RWPE2 (cell line): ENCODE results near the gene MDC1.

Source experiments
- ATAC-seq: fragments of 200-7000 bp; cut with Tn5 transposase; 3 replicates; pipeline ENCODE4 v1.9.1; 2021; ENCODE audit warnings: low read depth
- DNase-seq: peaks from one replicate; pipeline ENCODE4 v3.0.0-alpha.2; 2020; ENCODE audit warnings: low spot score
- H3K27ac ChIP-seq: fragments of 450-650 bp; 2 replicates; pipeline ENCODE4 v1.5.1; 2017; ENCODE audit warnings: mild to moderate bottlenecking; ENCODE audit not compliant: poor library complexity, severe bottlenecking
- H3K27me3 ChIP-seq: fragments of 250-450 bp; sonication (Bioruptor Pico); 2 replicates; pipeline ENCODE4 v1.5.1; 2021; ENCODE audit warnings: mild to moderate bottlenecking, moderate library complexity; ENCODE audit not compliant: insufficient read depth, poor library complexity, severe bottlenecking
- H3K36me3 ChIP-seq: fragments of 250-450 bp; sonication (Bioruptor Pico); 2 replicates; pipeline ENCODE4 v1.5.1; 2020; ENCODE audit warnings: low read depth, mild to moderate bottlenecking, moderate library complexity
- H3K4me1 ChIP-seq: fragments of 250-450 bp; sonication (Bioruptor Pico); 2 replicates; pipeline ENCODE4 v1.5.1; 2021; ENCODE audit warnings: mild to moderate bottlenecking, moderate library complexity; ENCODE audit not compliant: insufficient read depth, poor library complexity, severe bottlenecking
- H3K4me3 ChIP-seq: fragments of 250-450 bp; sonication (Bioruptor Pico); 2 replicates; pipeline ENCODE4 v1.5.1; 2021; ENCODE audit warnings: mild to moderate bottlenecking, moderate library complexity; ENCODE audit not compliant: severe bottlenecking
- H3K9me3 ChIP-seq: fragments of 250-450 bp; sonication (Bioruptor Pico); 2 replicates; pipeline ENCODE4 v1.5.1; 2021; ENCODE audit warnings: mild to moderate bottlenecking, moderate library complexity; ENCODE audit not compliant: severe bottlenecking
- CTCF ChIP-seq: fragments of 450-650 bp; IDR thresholded peaks from one replicate; pipeline ENCODE4 v1.5.1; 2017; ENCODE audit warnings: mild to moderate bottlenecking, moderate library complexity; ENCODE audit not compliant: poor library complexity, severe bottlenecking

Gene MDC1

GRCh38 chr6:30689022-30689865 is 27.8 kb downstream of the MDC1 start:
- no peak for DNase-seq
- Histone ChIP-seq H3K4me1 (peaks cover 7% of the 10 kb centered on the region), H3K9me3 (no peaks in the 10 kb centered on the region), H3K36me3 (peaks cover 13% of the 10 kb centered on the region), H3K4me3 (no peak overlapping the region), H3K27me3 (no peaks in the 10 kb centered on the region), H3K27ac (peak overlapping the region; percentile 95)
- no peak for TF ChIP-seq CTCF
- no peak for ATAC-seq

DNA sequence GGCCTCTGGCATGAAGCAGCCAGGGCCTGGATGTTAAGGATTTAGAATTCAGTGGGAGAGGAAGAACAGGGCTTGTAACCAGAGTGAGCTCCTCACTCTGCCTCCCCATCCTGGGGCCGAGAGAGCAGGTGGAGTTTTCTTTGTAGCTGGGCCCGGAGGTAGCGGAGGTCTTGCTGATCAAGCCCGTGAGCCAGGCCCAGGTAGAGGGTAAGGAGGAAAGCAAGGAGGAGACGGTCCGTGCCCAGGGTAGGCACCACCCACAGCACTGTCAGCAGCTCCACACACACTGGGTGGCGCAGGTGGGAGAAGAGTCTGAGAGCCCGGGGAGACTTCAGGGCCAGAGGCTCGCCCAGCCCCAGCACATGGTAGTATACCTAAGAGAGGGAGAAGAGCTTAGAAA is 28.5 kb downstream of the MDC1 start:
- DNase-seq (no peak), ATAC-seq (no peak)
- Histone ChIP-seq H3K4me3 (no peak overlapping the region), H3K27me3 (no peaks in the 10 kb centered on the region), H3K27ac (peak overlapping the region; percentile 95), H3K4me1 (peaks cover 7% of the 10 kb centered on the region), H3K9me3 (no peaks in the 10 kb centered on the region), H3K36me3 (peaks cover 17% of the 10 kb centered on the region)
- no peak for TF ChIP-seq CTCF

DNA sequence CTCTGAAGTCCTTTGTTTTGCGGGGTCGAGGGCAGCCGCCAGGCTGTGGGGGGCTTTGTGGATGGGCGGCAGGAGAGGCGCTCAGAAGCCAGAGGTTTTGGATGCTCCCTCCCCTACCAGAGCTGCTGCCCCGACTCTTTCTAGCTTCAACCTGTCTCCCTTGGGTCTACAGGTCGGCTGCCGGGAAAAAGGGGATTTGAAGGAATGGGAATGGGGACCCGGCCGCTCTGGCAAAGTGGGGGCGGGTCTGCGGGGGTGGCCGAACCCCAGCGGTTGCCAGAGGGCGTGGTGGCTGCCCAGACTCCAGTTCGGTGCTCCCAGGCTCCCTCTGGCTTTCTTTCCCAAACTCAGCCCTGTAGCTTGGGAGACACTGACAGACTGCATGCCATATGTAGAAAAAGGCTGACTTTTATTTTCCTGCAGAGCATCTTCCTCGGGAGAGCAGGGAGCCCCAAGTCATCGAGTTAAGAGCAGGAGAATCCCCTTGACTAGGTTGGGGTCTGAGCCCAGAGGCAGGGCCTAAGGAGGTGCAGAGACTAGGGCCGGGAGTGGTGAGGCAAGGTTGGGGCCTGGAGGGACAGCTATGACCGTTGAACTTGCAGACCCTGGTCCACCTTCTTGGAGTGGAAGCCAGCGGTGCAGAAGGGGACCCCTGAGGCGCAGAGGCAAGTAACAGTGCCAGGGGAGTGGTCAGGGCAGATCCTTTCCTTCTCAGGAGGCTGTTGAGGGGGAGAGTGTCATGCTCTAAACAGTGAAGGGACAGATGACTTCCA is 29.2 kb downstream of the MDC1 start:
- peak; percentile 22 for TF ChIP-seq CTCF
- ATAC-seq (no peak), DNase-seq (no peak)
- no peaks in the 10 kb centered on the region for H3K9me3 ChIP-seq
- H3K36me3 ChIP-seq, result peaks cover 24% of the 10 kb centered on the region
- H3K4me3 ChIP-seq, result peak overlapping the region; percentile 86
- peak overlapping the region; percentile 95 for H3K27ac ChIP-seq
- peaks cover 7% of the 10 kb centered on the region for H3K4me1 ChIP-seq
- H3K27me3 ChIP-seq, result no peaks in the 10 kb centered on the region

DNA sequence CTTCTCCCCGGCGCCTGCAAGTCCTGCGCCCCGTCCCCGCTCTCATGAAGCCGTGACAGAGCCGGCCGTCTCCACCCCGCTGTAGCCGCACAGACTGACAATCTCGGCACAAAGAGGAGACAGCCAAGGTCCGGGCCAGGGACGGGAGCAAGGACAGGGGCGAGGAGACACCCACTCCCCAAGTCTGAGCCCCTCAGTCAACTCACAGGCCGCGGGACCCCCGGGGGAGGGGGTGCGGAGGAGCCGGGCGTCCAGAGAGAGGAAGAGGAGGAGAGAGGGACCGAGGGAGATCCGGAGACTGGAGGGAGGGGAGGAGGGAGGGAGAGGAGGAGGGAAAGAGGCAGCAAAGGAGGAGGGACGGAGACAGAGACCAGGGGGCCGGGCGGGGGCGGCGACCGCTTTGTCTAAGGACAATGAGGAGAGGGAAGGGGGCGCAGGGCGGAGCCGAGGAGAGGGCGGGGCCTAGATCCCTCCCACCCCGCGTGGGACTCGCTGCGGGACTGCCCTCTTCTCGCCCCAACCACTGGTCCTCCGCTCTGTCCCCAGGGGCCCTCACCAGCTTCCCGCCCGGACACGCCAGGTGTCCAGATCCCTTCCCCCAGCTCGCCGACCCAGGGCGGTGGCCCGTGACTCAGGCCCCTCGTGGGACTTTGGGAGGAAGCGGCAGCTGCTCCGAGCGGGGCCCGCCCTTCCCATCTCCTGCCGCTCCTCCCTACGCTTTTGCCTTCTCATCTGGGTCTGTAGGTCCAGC is 30.0 kb downstream of the MDC1 start:
- no peaks in the 10 kb centered on the region for H3K27me3 ChIP-seq
- peak; percentile 99 for DNase-seq
- peaks cover 9% of the 10 kb centered on the region for H3K4me1 ChIP-seq
- peak overlapping the region; percentile 86 for H3K4me3 ChIP-seq
- H3K9me3 ChIP-seq, result no peaks in the 10 kb centered on the region
- peaks cover 28% of the 10 kb centered on the region for H3K36me3 ChIP-seq
- peak; percentile 63 for ATAC-seq
- TF ChIP-seq CTCF, result no peak
- H3K27ac ChIP-seq, result peak overlapping the region; percentile 95
